ENCODE data around the gene NPR2.

The NPR2 gene
- 8.7 to 13.6 (median 10.6) reads per million in 4 experiments for total RNA-seq

DNA sequence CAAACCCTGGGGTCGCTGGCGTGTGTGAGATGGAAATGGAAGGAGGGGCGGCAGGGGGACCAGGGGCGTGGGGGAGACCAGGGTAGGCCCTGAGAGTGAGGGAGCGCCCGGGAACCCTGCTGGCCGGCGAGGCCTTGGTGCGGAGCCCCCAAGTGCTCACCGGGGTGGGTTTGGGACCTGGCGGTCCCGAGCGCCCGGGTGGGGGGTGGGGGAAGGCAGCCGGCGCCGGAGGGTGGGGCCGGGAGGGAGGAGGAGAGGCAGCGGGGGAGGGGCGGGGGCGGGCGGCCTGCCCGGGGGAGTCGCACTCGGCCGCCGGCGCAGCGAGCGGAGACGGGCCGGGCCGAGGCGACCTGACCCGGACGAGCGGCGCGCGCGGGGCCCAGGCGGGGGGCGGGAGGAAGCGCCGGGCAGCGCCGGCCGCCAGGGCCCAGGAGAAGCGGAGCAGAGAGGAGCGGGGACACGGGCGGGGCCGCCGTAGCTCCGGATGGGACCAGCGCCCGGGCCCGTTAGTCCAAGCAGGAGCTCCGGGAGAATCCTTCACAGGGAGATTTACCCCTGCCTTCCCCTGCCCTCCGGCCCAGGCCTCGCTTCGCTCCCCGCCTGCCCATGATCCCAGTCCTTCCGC, at the start of gene NPR2:
NPR2 (plus strand) TSS at position 295 of the 625 bp plus-strand sequence. CDS start 818 bp downstream, outside the sequence.
- DNase-seq = no peak

- no peak for DNase-seq
These were observed 49.7 kb upstream of the NPR2 start for GRCh38 chr9:35741740-35742139.

DNA sequence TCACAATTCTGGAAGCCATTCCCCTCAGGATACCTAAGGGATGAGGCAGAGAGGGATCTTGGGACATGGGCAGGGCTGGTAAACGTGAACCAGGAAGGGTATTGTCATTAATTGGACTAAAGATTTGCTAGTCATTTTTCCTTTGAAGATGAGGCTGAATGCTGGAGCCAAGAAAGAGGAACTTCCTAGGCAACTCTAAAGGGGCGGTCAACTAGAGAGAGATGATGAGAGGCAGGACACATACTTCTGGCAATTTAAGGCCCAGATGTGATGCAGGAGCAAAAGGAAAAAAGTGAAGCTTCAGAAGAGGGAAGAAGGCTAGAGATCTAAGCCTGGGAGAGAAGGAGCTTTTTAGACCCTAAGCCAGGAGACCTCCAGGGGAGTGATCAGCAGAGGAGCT, 47.9 kb upstream of the NPR2 start:
- DNase-seq = no peak

DNA sequence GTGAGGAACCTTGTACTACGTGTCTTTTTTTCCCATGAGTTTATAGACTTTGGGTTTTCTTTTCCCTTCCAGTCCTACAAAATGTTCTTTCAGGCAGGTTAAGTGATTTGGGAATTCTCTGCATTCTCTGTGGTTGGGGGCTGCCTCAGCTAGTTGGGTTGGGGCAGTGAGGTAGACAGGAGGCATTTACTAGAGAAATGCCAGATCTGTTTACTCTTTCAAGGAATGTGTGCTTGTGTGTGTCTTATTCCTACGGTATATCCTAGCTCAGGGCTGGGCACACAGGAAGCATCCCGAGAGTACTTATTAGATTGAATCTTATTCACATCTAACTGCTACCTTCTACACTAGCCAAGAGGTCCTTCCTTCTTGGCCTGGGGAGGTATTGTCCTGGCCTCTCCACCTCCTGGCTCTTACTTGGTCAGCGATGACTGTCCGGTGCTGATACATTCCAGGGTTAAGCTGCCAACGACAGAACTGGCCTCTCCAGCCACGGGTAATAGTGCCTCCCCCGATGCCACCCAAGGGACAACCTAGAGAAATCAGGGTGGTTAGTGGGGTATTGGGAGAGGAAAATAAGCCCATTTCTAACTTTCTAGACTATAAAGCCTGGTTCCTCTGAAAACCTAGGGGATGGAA, 47.4 kb upstream of the NPR2 start:
- DNase-seq = no peak

- DNase-seq = no peak
These were observed 45.8 kb upstream of the NPR2 start for GRCh38 chr9:35745569-35745968.

DNA sequence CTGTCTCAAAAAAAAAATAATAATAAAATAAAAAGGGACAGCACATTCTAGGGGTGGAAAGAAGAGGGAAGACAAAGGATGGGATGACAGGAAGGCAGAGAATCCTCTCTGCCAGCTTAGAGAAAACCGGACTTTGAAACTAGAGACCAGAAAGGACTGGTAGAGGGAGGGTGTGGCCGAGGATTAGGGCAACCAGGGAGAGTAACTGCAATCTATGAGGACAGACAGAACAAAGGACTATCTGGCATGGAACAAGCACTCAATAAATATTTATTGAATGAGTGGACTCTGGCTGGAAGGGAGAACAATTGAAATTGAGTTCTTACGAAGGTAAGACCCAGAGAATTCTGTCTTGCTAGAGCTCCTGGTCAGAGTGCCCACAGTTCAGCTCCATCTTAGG, 44.8 kb upstream of the NPR2 start:
- no peak for DNase-seq

GRCh38 chr9:35748242-35748857, 43.0 kb upstream of the NPR2 start:
- no peak for DNase-seq

GRCh38 chr9:35748858-35749514, 42.4 kb upstream of the NPR2 start, which contains the start of the genes GBA2 and RGP1:
Gene GBA2 (minus strand): TSS chr9:35749228. CDS start chr9:35748704, 524 bp downstream.
Gene RGP1 (plus strand): TSS chr9:35749287. CDS start chr9:35749756, 469 bp downstream.
- peak; percentile 34 for DNase-seq

DNA sequence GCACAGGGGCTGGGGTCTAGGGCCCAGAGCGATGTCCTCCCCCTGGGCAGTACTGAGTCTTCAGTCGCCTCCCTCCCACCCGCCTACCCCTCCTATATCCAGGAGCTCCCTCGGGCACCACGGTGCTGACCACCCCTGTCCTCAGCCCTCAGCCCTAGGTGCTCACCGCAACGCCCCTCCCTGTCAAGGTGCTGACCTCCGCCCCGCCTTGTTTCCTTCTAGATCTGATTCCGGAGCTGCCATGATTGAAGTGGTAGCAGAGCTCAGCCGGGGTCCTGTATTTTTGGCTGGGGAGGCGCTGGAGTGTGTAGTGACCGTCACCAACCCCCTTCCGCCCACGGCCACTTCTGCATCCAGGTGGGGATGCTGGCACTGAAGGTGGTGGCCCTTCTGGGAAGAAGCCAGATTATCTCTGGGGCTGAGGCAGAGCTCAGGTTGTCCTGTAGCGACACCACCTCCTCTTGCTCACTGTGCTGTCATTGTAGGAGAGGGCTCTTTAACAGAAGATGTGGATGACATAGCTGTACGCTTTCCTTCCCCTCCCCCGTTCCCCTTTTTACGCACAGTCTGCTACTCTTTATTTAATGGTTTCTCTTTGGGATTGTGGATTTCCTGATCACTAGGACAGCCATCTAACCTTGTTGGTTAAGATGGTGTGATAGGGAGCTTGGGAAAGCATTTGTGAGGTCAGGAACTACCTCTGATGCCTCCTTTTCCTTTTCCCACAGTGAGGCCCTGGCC, 41.7 kb upstream of the NPR2 start:
- DNase-seq = peak; percentile 23

- DNase-seq = no peak
These were observed 41.2 kb upstream of the NPR2 start for GRCh38 chr9:35750256-35750531.

- DNase-seq = no peak
These were observed 37.9 kb upstream of the NPR2 start for GRCh38 chr9:35753466-35753865.

DNA sequence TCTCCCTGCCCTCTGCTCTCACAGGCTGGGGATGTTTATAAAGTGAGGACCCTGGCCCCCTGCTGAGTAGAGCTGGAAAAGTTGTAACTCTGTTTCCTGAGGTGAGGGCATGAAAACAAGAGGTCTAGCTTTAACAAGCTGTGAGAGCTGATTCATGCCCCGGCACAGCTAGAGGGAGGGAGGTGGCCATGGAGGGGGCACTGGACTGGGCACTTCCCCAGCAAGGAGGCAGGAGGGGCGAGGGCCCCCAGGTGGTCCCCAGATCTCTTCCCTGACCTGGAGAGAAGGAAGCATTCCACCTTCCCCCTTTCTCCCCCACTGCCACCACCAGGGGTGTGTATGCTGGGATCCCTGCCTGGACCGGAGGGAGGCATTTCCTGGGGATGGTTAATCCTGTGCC, 37.1 kb upstream of the NPR2 start, which contains the start of gene MSMP:
MSMP (minus strand) TSS at position 13 of the 400 bp plus-strand sequence. CDS start 147 bp downstream, outside the sequence.
- no peak for DNase-seq

GRCh38 chr9:35755071-35755470, 36.3 kb upstream of the NPR2 start:
- DNase-seq = no peak

DNA sequence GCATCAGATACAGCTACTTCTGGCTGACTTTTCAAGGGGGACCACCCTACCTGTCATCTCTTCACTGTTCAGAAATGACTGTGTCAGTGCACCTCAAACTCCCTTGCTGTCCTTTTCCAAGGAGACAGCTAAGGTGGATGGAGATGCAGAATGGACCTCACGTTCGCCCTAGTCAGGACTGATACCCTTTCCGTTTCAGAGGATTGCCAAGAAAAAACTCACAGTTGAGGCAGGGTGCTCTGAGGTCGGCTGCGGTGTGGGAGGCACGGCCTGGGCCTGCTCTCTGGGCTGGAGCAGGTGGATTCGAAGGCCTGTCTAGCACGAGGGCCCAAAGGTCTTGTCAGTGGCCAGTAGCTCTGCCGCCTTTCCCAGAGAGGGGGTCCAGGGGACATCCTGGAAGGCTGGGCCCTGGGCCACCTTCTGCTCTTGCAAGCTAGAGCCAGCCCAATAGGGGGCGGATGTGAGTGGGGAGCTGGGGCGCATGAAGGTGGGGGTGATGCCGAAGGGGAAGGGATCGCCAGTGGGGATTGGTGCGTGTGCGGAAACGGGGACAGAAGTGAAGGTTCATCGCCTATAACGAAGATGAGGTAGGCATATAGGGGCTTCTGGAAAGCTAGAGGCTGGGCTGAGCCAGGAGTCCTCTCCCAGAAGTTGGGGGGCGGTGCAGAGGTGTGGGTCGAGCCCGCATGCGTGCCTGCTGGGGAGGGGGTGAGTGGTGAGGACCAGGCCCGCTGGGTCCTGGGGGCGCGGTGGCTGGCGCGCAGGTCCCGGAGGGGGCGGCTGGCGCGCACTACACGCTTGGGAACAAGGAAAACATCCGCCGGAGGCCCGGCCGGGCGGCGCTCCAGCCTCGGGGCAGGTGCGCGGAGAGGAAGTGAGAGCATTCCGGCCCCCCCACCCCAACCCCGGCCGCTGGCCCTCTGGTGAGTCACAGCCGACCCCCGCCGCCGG, 34.8 kb upstream of the NPR2 start:
- peak; percentile 63 for DNase-seq

- DNase-seq = no peak
These were observed 34.0 kb upstream of the NPR2 start for GRCh38 chr9:35757226-35757891.

GRCh38 chr9:35757892-35758275, 33.5 kb upstream of the NPR2 start:
- no peak for DNase-seq

GRCh38 chr9:35758475-35759050, 32.8 kb upstream of the NPR2 start:
- DNase-seq = no peak

GRCh38 chr9:35759795-35760194, 31.6 kb upstream of the NPR2 start:
- no peak for DNase-seq

- no peak for DNase-seq
These were observed 30.7 kb upstream of the NPR2 start for GRCh38 chr9:35760651-35761050.

GRCh38 chr9:35763181-35763580, 28.2 kb upstream of the NPR2 start:
- no peak for DNase-seq

DNA sequence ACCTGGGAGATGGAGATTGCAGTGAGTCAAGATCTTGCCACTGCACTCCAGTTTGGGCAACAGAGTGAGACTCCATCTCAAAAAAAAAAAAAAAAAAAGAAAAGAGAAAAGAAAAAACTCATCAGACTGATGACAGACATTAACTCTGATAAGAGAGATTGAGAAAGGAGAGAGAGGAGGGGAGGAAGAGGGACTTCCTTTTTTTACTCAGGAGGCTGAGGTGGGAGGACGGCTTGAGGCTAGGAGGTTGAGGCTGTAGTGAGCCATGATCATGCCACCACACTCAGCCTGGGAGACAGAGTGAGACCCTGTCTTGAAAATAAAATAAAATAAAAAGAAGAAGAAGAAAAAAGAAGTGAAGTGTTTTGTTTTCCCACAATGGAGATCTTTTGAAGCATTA, 27.6 kb upstream of the NPR2 start:
- DNase-seq = no peak

All from effector CD8-positive, alpha-beta T cell (primary cell).